ENCODE data around the gene EIF1AD.

Gene EIF1AD

GRCh38 chr11:65977621-65978390, 24.2 kb downstream of the EIF1AD start:
- DNase-seq (ENCODE audit: low read depth): no peak
- H3K4me3 ChIP-seq (ENCODE audit: low read length): no peak overlapping the region
- TF ChIP-seq CTCF (IDR thresholded peaks at IDR 0.05; ENCODE audit: insufficient read depth, low read depth, low read length, missing control alignments): no peak

- DNase-seq (ENCODE audit: low read depth): no peak
- no peak overlapping the region for H3K4me3 ChIP-seq (ENCODE audit: low read length)
- no peak for TF ChIP-seq CTCF (IDR thresholded peaks at IDR 0.05; ENCODE audit: insufficient read depth, low read depth, low read length, missing control alignments)
These were observed 25.5 kb downstream of the EIF1AD start for GRCh38 chr11:65976216-65977176.

GRCh38 chr11:65975771-65976170, 26.2 kb downstream of the EIF1AD start:
- no peak for TF ChIP-seq CTCF (IDR thresholded peaks at IDR 0.05; ENCODE audit: insufficient read depth, low read depth, low read length, missing control alignments)
- no peak for DNase-seq (ENCODE audit: low read depth)
- H3K4me3 ChIP-seq (ENCODE audit: low read length): no peak overlapping the region

- no peak for TF ChIP-seq CTCF (IDR thresholded peaks at IDR 0.05; ENCODE audit: insufficient read depth, low read depth, low read length, missing control alignments)
- peak; percentile 98 for DNase-seq (ENCODE audit: low read depth)
- H3K4me3 ChIP-seq (ENCODE audit: low read length): no peak overlapping the region
These were observed 28.4 kb downstream of the EIF1AD start for GRCh38 chr11:65973439-65974110.

- TF ChIP-seq CTCF (IDR thresholded peaks at IDR 0.05; ENCODE audit: insufficient read depth, low read depth, low read length, missing control alignments): no peak
- DNase-seq (ENCODE audit: low read depth): no peak
- H3K4me3 ChIP-seq (ENCODE audit: low read length): no peak overlapping the region
These were observed 29.8 kb downstream of the EIF1AD start for GRCh38 chr11:65972116-65972515.

- peak; percentile 49 for TF ChIP-seq CTCF (IDR thresholded peaks at IDR 0.05; ENCODE audit: insufficient read depth, low read depth, low read length, missing control alignments)
- H3K4me3 ChIP-seq (ENCODE audit: low read length): no peak overlapping the region
- DNase-seq (ENCODE audit: low read depth): peak; percentile 33
These were observed 33.1 kb downstream of the EIF1AD start for GRCh38 chr11:65968600-65969482.

Data from epithelial cell of esophagus (primary cell).